G401 (cell line): ENCODE results near the gene GNG14. TPM values are rescaled to one million over a fixed set of nuclear protein-coding genes. Genes with fewer than 3 reads are reported as not detected.
"Not testable (repeated sequence)": the region's sequence is repeated elsewhere in the genome, so short reads cannot be mapped to it uniquely, and the experiment has no call there.

Experiments used
- DNase-seq: peaks from one replicate; pipeline ENCODE4 v3.0.0-alpha.2; 2015; ENCODE audit warnings: low spot score
- in situ Hi-C: cut with HindIII; loops from 2 replicates; pipeline ENCODE4 v1.10.0; 2016; ENCODE audit warnings: low sequenced_read_pairs, mixed read lengths
- total RNA-seq: library from RNA; depleted of rRNA; stranded (reverse); fragments of >200 nt; shearing (Covaris generic); gene quantifications from 2 replicates; pipeline ENCODE4 v1.2.3, GENCODE V29; 2014

GNG14 gene
- total RNA-seq, 1 experiment from 2014 or later = not detected

DNA sequence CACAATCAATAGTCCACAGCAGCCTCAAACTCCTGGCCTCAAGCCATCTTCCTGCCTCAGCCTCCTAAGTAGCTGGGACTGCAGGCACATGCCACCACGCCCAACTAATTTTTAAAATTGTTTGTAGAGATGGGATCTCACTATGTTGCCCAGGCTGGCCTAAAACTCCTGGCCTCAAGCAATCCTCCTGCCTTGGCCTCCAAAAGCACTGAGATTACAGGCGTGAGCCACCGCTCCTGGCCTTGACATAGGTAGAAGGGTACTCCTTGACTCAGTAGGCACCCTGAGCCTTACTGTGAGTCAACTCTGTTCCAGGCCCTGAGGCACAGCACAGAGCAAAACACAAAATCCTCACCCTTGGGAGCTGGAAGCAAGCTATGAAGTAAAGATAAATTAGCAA, 28.1 kb downstream of the GNG14 start:
- in situ Hi-C loops = no loop called here
- no peak for DNase-seq

GRCh38 chr19:12720296-12720695, 32.5 kb downstream of the GNG14 start:
- in situ Hi-C loops = no loop called here
- DNase-seq = no peak

- in situ Hi-C loops = no loop called here
- no peak for DNase-seq
Measured at GRCh38 chr19:12720851-12721655, 33.3 kb downstream of the GNG14 start.

- DNase-seq = peak; percentile 49
- in situ Hi-C loops = no loop called here
Measured at GRCh38 chr19:12721656-12722565, 34.1 kb downstream of the GNG14 start.

- in situ Hi-C loops = no loop called here
- DNase-seq = peak; percentile 99
Measured at GRCh38 chr19:12722566-12723380, 35.0 kb downstream of the GNG14 start.

DNA sequence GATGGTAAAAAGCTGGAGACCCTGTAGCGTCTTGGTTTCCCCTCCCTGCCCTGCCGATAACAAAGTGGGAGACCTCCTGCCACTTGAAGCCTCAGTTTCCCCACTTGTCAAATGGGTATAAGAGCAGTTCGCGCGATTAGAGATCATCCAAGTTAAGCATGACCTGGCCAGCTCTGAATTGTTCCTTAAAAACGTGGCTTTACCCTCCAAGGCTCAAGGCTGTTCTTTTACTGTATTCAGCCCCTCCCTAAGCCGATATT, 35.5 kb downstream of the GNG14 start:
- no peak for DNase-seq
- in situ Hi-C loops = no loop called here

DNA sequence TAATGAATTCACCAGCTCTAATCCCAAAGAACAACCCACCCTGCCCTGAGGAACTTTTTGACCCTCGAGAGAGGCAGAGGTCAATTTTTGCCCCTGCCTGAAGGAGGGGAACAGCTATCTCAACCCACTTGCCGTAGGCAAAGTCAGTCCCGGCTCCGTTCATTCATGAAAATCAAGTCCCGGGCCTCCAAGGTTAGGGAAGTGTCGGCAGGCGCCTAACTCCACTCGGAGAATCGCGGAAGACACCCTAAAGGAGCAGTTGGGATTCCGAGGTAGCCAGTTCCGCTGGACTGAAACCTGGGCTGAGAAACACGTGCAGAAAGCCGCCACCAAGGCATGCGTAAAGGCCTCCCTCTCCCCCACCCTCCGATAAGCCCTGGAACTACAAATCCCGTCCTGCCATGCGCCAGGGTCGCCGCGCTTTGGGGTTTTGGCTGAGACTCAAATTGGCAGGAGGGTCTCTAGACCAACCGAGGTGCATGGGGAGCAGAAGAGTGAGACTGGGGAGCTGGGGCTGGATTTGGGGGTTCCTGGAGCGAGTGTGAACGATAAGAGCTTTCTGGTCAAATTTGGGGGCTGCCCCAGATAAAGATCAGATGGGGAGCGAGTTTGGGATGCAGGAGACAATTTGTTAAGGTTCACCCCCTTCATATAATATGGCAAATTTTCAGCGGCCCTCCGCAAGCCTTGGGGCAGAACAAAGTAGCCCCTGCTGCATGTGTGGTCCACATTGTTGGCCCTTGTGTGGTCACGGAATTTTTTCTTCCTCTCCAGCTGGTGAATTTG, 36.0 kb downstream of the GNG14 start, which contains the start of gene TNPO2:
Gene TNPO2, minus strand, starts transcription at position 292 of the 786 bp plus-strand sequence. CDS start 2,955 bp downstream, outside the sequence.
- in situ Hi-C loops = no loop called here
- DNase-seq = peak; percentile 83

- in situ Hi-C loops, DNase-seq: not testable (repeated sequence)
Measured at GRCh38 chr19:12725612-12726011, 37.8 kb downstream of the GNG14 start.

- DNase-seq = no peak
- in situ Hi-C loops = no loop called here
Measured at GRCh38 chr19:12726988-12727316, 39.2 kb downstream of the GNG14 start.

- DNase-seq = no peak
- in situ Hi-C loops = no loop called here
Measured at GRCh38 chr19:12727745-12728433, 40.1 kb downstream of the GNG14 start.

- in situ Hi-C loops = no loop called here
- DNase-seq = no peak
Measured at GRCh38 chr19:12730064-12730463, 42.3 kb downstream of the GNG14 start.

DNA sequence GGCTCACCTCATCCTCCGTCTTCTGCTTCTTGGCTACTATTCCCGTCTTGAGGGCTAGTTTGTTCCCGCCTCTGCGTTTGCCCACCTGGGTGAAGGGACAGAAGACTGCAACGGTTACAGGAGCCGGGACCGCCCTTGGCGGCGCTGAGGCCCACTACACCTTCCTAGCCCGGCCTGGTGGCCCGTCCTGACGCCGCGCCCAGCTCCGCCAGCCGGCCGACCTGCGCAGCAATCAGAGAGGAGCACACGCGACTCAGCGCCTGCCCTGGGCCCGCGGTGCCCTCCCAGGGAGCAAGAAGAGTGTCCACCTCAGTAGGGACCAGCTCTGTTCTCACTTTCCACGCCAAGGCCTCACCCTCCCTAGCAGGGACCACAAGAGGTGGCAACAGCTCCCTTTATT, 43.5 kb downstream of the GNG14 start:
- no peak for DNase-seq
- in situ Hi-C loops = no loop called here

DNA sequence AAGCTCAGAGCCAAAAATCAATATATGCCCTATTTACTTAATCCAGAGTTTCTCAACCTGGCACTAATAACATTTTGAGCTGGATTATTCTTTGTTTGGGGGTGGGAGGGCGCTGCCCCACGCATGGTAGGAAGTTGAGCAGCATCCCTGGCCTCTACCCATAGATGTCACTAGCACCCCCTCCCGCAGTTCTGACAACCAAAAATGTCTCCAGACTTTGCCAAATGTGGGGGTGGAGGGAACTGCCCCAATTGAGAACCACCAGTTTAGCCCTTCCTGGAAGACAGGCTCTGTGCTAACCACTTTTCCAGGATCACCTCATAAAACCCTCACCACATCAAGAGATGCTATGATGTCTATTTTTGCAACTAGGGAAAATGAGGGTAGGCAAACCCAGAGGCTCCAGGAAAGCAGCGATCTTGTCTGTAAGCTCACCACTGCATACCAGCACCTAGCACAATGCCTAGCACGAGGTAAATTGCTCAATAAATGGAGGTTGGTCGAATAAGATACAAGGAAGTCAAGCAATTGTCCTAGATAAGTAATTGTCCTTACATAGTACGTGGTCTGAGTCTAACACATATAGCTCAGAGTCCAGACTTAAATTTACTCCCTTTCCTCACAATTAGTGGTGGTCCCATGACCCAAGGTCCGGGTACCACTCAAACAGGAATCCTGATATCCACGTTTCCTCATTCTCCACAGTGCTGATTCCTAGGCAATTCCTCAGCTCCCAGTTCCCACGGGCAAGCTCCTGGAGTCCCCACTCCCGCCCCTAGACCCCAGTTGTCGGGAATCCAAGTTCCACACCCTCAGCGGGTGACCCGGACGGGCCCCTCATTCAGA, 45.8 kb downstream of the GNG14 start:
- in situ Hi-C loops = no loop called here
- no peak for DNase-seq

- peak; percentile 100 for DNase-seq
- in situ Hi-C loops = no loop called here
Measured at GRCh38 chr19:12736995-12737834, 49.4 kb downstream of the GNG14 start, which contains the start of gene GET3. GET3 (plus strand) TSS chr19:12737497; CDS start chr19:12737506, 9 bp downstream.

- in situ Hi-C loops = no loop called here
- DNase-seq = no peak
Measured at GRCh38 chr19:12737835-12738351, 50.1 kb downstream of the GNG14 start.
